ENCODE measurements around the gene B3GAT3. TPM values are rescaled to one million over a fixed set of nuclear protein-coding genes. Genes with fewer than 3 reads are reported as not detected.

The B3GAT3 gene
- total and polyA plus RNA-seq, 2 donors (not counting 3 experiments of a cell fraction or from before 2014, with no cell fraction given), result 31.6 to 37.2 TPM

- no peak overlapping the region for H3K4me2 ChIP-seq (ENCODE audit: insufficient read depth, low read length)
- POLR2A ChIA-PET, result interaction anchor here (0.6 to 0.7 kb wide), 2 partner anchors 181 to 1030 kb away, joined by 3 read pairs; no protein-coding TSS in a partner anchor
- TF ChIP-seq MYC (IDR thresholded peaks at IDR 0.05; ENCODE audit: low read depth, low read length), result no peak
- TF ChIP-seq POLR2A (IDR thresholded peaks at IDR 0.05; ENCODE audit: low read depth, low read length), result peak; percentile 31
- no peak overlapping the region for H2AFZ ChIP-seq (ENCODE audit: low read depth, low read length)
- H3K9me3 ChIP-seq (replicated peaks; ENCODE audit: control insufficient read depth, insufficient read depth, low read length), result no peaks in the 10 kb centered on the region
- H3K27me3 ChIP-seq (ENCODE audit: control insufficient read depth in 2 of 2, insufficient read depth in 2 of 2, low read length in 2 of 2), result no peaks in the 10 kb centered on the region
- no peak overlapping the region for H3K4me3 ChIP-seq (replicated peaks in 1 of 3; ENCODE audit: insufficient read depth in 1 of 3, low read depth in 1 of 3, low read length in 3 of 3)
- no peaks in the 10 kb centered on the region for H4K20me1 ChIP-seq (replicated peaks; ENCODE audit: control insufficient read depth, extremely low read depth, insufficient read depth, low read length)
- no peaks in the 10 kb centered on the region for H3K36me3 ChIP-seq (ENCODE audit: control insufficient read depth in 2 of 2, extremely low read depth in 1 of 2, insufficient read depth in 2 of 2, low read length in 2 of 2)
- peaks cover 41% of the 10 kb centered on the region for H3K79me2 ChIP-seq (ENCODE audit: control insufficient read depth, insufficient read depth, low read length)
- peaks cover 17% of the 10 kb centered on the region for H3K4me1 ChIP-seq (ENCODE audit: control insufficient read depth, extremely low read depth, insufficient read depth, low read length)
- no peak overlapping the region for H3K27ac ChIP-seq (ENCODE audit: insufficient read depth, low read depth, low read length)
- no peak for FAIRE-seq
- no peaks in the 10 kb centered on the region for H3K9me1 ChIP-seq (replicated peaks; ENCODE audit: control insufficient read depth, extremely low read depth, insufficient read depth, low read length)
- intact Hi-C loops (cut with micrococcal nuclease), result loop anchor here (5.0 kb wide), 1 partner anchor 38 kb away; the partner anchor contains the start of genes BSCL2 and GNG3
- BruUV-seq (replicated peaks), result no TSS peak
- no peak for DNase-seq (ENCODE audit: low read depth, low spot score)
- CTCF ChIA-PET, result interaction anchor here (0.7 to 3.2 kb wide), 5 partner anchors 10 to 245 kb away, joined by 3 to 30 read pairs (median 4); partner anchors contain the start of gene INTS5
- no peak overlapping the region for H3K9ac ChIP-seq (replicated peaks; ENCODE audit: extremely low read depth, insufficient read depth, low read length)
- dilution Hi-C loops (cut with MboI; ENCODE audit: extremely low pct_ligation_motif_present, low sequenced_read_pairs), result no loop called here
Measured at GRCh38 chr11:62669420-62670161, 47.8 kb upstream of the B3GAT3 start.

GRCh38 chr11:62667460-62667859, 45.7 kb upstream of the B3GAT3 start:
- ChIA-PET CTCF (interaction anchor here (0.6 to 2.1 kb wide), 5 partner anchors 9 to 31 kb away, joined by 3 to 9 read pairs (median 4); no protein-coding TSS in a partner anchor), POLR2A (interaction anchor here (0.6 to 1.4 kb wide), 2 partner anchors 13 to 156 kb away, joined by 4 to 5 read pairs; no protein-coding TSS in a partner anchor)
- TF ChIP-seq GATA2 (IDR thresholded peaks at IDR 0.05; ENCODE audit: insufficient read depth, insufficient read length, low read depth, low read length), result no peak
- TF ChIP-seq POLR2A (IDR thresholded peaks at IDR 0.05; ENCODE audit: low read depth, low read length), result peak; percentile 34
- Histone ChIP-seq H3K27me3 (ENCODE audit: control insufficient read depth in 2 of 2, insufficient read depth in 2 of 2, low read length in 2 of 2) (no peaks in the 10 kb centered on the region), H3K9me3 (replicated peaks; ENCODE audit: control insufficient read depth, insufficient read depth, low read length) (no peaks in the 10 kb centered on the region), H3K36me3 (ENCODE audit: control insufficient read depth in 2 of 2, extremely low read depth in 1 of 2, insufficient read depth in 2 of 2, low read length in 2 of 2) (peaks cover 0 to 1% of the 10 kb centered on the region in 2 experiments), H3K27ac (ENCODE audit: insufficient read depth, low read depth, low read length) (no peak overlapping the region), H3K4me1 (ENCODE audit: control insufficient read depth, extremely low read depth, insufficient read depth, low read length) (peaks cover 20% of the 10 kb centered on the region), H3K9ac (replicated peaks; ENCODE audit: extremely low read depth, insufficient read depth, low read length) (no peak overlapping the region), H2AFZ (ENCODE audit: low read depth, low read length) (no peak overlapping the region), H4K20me1 (replicated peaks; ENCODE audit: control insufficient read depth, extremely low read depth, insufficient read depth, low read length) (no peaks in the 10 kb centered on the region), H3K4me2 (ENCODE audit: insufficient read depth, low read length) (no peak overlapping the region), H3K4me3 (replicated peaks in 1 of 3; ENCODE audit: insufficient read depth in 1 of 3, low read depth in 1 of 3, low read length in 3 of 3) (no peak overlapping the region), H3K79me2 (ENCODE audit: control insufficient read depth, insufficient read depth, low read length) (peaks cover 38% of the 10 kb centered on the region), H3K9me1 (replicated peaks; ENCODE audit: control insufficient read depth, extremely low read depth, insufficient read depth, low read length) (no peaks in the 10 kb centered on the region)
- FAIRE-seq, result no peak
- BruUV-seq (replicated peaks), result no TSS peak
- intact Hi-C loops (cut with micrococcal nuclease), result loop anchor here (5.0 kb wide), 1 partner anchor 40 kb away; the partner anchor contains the start of genes BSCL2 and GNG3
- no peak for DNase-seq (ENCODE audit: low read depth, low spot score)
- dilution Hi-C loops (cut with MboI; ENCODE audit: extremely low pct_ligation_motif_present, low sequenced_read_pairs), result no loop called here

Data from endothelial cell of umbilical vein (primary cell).